ENCODE data around the gene ARSH.
"Not testable (repeated sequence)": the region's sequence is repeated elsewhere in the genome, so short reads cannot be mapped to it uniquely, and the experiment has no call there.

ARSH gene

DNA sequence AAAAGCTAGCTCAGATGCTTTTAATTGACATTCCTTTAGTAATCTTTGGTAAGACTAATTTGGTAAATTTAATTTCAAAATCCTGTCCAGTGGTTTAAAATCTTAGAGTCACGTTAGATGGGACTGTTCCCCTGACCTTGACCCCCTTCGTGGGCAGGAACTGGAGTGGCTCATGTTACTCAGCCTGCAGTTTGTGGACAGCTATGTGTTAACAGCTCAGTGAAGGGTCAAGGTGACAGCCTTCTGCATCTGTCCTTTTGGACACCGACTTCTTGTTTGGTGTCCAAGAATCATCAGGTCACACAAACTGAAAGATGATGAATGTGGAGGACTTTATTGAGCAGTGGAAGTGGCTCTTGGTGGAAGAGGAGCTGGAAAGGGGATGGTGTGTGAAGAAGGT, 37.9 kb downstream of the ARSH start:
- no peak for DNase-seq

DNA sequence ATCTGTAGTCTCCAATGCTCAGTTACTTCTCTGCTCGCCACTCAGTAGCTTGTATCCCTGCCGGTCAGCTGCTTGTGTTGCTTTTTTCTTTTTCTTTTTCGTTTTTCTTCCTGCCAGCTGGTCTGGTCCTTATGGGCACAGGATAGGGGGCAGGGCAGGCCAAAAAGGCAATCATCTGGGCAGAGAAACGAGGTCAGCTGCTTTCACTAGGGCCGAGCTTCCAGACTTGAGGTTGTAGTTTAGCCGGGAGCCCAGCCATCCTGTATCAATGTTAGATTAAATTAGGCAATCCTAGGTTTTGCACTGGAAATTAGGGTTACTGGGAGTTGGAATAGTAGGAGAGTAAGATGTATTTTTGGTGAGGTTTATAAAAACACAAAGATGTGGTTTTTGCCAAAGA, 38.3 kb downstream of the ARSH start:
- DNase-seq, result no peak

DNA sequence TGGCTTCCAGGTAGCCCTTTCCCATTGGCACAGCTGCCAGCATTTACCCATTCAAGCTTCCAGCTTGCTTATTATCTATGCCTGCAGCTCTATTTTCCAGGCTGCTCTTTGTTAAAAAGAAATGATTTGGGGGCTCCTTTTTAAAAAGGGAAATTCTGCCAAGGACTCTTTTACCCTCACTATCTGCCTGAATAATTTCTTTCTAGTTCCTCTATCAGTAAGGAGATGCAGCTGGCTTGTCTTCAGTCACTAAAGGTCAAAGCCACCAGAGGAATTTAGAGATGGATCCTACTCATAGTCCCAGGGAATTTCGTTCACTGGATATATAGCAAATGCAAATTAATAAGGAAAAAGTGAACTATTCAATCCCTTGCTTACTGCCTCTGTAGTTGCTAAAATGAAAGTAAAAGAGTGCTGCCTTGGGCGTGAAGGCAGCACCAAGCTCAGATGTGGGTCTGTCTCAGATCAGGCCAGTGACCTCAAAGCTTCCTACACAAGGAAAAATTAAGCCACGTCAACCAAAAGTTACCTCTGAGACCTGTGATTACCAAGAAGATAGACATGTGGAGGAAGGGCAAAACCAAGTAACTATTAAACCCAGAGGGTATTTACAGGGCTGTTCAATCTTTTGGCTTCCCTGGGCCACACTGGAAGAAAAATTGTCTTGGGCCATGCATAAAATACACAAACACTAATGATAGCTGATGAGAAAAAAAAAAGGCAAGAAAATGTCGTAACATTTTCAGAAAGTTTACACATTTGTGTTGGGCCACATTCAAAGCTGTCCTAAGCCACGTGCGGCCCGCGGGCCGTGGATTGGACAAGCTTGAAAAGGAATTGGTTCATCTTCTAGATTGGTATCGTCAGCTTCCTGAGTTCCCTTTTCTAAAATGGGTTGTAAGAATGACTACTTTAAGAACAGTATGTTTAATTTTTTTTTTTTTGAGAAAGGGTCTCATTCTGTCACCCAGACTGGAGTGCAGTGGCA, 40.2 kb downstream of the ARSH start:
- no peak for DNase-seq

DNA sequence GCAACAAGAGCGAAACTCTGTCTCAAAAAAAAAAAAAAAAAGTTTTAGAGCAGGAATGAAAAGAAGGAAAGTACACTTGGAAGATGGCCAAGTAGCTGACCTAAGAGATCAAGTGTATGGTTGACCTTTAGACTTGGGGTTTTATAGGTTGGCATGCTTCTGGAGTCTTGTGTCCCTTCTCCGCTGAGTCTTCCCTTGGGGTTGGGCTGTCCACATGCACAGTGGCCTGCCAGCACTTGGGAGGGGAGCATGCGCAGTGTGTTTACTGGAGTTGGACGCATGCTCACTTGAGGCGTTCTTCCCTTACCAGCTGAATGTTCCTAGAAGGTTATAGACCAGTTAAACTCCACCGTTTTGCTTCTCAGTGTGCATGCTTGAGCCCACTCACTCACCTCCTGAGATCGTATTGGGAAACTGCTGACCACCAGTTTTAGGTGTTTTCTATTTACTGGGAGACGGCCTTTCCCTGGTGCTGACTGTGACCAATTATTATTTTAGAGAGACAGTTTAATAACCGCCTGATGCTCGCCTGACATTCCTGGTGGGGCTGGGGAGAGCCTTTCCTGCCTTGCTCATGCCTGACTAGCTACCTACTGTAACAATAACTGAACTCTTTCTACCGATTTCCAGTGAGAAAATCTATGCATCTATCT, 44.3 kb downstream of the ARSH start:
- not testable (repeated sequence) for DNase-seq

DNA sequence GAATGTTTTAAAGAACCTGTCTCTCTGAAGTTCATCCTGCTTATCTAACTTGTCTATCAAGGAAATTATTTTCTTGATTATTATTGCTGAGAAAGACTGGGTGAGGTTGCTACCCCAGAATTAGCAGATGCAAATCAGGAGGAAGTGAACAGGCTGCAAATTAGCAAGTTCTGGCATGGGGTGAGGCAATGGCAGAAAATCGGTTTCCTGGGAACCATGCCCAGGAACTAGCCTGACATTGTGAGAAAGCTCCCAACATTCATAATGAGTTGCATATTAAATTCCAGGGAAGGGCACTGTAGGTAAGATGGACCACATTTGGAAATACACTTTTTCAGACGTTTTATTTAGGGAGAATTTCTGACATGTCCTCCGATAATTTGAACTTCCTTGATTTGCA, 46.5 kb downstream of the ARSH start:
- DNase-seq, result no peak

DNA sequence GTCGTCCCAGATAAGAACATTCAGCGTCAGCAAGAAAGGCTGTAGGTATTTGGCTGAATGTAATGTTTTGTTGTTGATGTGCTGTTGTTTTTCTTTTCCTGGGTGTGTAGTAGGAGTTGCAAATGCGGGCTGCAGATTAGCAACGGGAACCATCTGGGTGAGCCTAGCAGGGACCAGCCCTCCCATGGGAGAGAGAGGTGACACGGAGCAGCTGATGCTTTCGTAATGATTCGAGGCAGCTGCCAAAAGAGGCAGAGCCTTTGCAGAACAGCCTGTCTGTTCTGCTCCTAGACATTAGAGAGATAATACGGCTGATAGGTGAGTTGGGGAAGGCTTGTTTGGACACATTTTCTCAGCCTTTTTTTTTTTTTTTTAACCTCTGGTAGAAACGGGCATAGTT, 60.2 kb downstream of the ARSH start:
- DNase-seq, result no peak

DNA sequence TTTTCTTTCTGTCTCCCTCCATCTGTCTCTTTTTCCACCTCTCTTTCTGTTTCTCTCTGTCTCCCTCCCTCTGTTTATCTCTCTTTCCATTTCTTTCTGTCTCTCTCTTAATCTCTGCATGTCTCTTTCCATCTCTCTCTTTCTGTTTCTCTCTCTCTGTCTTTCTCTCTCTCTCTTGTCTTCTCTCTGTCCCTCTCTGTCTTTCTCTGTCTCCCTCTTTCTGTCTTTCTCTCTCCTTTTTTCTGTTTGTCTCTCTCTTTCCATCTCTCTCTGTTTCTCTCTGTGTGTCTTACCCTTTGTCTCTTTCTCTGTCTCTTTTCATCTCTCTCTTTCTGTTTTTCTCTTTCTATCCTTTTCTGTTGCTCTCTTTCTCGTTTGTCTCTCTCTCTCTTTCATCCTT, 69.6 kb downstream of the ARSH start:
- DNase-seq, result no peak

DNA sequence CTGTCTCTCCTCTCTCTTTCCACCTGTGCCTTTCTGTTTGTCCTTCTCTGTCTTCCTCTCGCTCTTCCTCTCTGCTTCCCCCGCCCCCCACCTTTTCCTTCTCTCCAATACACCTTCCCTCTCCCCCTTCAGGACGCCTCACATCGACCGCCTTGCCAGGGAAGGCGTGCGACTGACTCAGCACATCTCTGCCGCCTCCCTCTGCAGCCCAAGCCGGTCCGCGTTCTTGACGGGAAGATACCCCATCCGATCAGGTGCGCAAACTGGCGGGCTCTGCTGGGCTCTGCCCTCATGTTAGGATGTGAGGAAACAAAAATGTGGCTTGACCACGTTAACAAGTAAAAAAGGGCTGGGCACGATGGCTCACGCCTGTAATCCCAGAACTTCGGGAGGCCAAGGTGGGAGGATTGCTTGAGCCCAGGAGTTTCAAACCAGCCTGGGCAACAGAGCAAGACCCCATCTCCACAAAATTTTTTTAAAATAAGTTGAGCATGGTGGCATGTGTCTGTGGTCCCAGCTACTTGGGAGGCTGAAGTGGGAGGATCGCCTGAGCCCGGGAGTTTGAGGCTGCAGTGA, 70.2 kb downstream of the ARSH start:
- DNase-seq, result no peak
